Ramos (cell line): ENCODE measurements around the gene THAP7.
"Not testable (repeated sequence)": the region's sequence is repeated elsewhere in the genome, so short reads cannot be mapped to it uniquely, and the experiment has no call there.

ENCODE experiments used
- in situ Hi-C: fragments of 300-500 bp; cut with MboI; formaldehyde crosslinking; loops from one replicate; pipeline ENCODE4 v1.14.3; 2022; ENCODE audit warnings: low sequenced_read_pairs; ENCODE audit not compliant: unreplicated experiment

The THAP7 gene

DNA sequence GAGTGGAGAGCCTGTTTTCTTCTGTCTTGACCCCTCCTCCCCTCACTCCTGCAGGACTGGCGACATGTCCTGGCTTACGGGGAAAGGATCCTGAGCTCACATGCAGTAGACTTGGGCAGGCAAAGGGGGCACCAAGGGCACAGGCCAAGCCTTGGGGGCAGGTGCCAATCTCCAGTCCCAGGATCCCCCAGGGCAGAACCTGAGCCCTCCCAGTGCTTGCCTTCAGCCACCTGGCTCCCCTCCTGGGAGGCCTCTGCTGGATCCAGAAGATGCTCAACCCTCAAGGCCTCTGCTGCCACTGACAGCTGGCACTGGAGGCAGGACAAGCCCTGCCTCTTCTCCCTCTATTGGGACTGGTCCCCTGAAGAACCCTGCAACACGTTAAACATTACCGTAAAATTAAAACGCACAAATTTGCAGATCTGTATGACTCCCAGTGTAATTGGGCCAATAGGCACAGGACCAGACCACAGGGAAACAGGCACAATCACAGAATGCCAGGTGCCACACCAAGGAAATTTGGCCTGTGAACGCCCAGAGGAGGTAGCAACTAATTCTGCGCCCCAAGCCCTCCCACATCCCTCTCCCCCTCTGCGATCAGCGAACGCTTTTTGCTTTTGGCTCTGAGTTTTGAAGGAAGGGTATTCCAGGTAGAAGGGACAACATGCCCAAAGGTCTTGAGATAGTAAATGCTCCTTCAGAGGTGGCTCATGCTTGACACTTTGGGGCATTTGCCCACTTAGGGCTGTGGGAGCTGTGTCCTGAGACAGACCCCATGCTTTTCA, 20.8 kb downstream of the THAP7 start:
- in situ Hi-C loops = no loop called here

GRCh38 chr22:20980523-20980922, 21.4 kb downstream of the THAP7 start:
- in situ Hi-C loops = no loop called here

GRCh38 chr22:20979940-20980453, 21.9 kb downstream of the THAP7 start:
- in situ Hi-C loops = no loop called here

GRCh38 chr22:20979243-20979809, 22.6 kb downstream of the THAP7 start:
- in situ Hi-C loops = no loop called here

DNA sequence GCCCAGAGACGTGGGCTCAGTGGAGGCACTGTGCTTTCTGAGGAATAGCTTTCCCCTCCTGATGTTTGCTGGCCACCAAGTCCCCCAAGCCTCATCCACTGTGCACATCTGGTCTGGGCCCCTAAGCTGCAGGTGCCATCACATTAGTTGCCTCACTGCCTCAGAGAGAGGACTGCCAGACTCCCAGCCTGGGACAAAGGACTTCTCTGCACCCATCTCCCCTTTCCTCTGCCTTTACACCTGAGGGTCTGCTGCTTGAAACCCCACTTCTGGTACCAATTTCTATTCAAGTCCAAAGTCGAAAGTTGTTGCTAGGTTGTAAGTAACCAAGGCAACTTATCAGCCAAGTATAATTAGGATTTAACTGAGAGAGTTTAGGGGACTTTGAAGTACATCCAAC, 23.5 kb downstream of the THAP7 start:
- in situ Hi-C loops = no loop called here

DNA sequence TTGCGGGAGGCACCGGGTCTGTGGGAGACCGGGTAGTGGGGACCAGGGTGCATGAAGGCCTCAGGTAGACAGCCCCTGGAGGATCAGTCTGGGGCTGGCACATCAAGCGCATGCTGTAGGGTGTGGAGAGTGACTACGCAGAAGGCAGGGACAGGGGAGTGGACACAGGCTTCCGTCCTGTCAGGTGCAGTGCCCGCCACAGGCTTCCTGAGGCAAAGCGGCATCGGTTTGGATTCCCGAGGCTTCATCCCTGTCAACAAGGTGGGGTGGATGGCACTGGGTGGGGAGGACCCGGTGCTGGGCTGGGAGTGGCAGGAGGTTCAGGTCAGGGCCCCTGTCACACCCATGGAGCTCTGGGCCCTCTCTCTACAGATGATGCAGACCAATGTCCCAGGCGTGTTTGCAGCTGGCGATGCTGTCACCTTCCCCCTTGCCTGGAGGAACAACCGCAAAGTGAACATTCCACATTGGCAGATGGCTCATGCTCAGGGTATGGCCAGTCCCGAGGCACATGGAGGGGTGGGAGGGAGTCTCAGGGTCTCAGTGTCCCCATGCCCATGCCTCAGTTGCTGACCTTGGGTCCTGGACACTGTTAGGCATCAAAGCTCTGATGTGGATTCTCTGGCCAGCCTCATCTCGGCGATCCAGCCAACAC, 24.3 kb downstream of the THAP7 start:
- in situ Hi-C loops = no loop called here

- in situ Hi-C loops = no loop called here
Observed at GRCh38 chr22:20977019-20977418, 24.9 kb downstream of the THAP7 start.

- in situ Hi-C loops = no loop called here
Observed at GRCh38 chr22:20976291-20976877, 25.5 kb downstream of the THAP7 start.

DNA sequence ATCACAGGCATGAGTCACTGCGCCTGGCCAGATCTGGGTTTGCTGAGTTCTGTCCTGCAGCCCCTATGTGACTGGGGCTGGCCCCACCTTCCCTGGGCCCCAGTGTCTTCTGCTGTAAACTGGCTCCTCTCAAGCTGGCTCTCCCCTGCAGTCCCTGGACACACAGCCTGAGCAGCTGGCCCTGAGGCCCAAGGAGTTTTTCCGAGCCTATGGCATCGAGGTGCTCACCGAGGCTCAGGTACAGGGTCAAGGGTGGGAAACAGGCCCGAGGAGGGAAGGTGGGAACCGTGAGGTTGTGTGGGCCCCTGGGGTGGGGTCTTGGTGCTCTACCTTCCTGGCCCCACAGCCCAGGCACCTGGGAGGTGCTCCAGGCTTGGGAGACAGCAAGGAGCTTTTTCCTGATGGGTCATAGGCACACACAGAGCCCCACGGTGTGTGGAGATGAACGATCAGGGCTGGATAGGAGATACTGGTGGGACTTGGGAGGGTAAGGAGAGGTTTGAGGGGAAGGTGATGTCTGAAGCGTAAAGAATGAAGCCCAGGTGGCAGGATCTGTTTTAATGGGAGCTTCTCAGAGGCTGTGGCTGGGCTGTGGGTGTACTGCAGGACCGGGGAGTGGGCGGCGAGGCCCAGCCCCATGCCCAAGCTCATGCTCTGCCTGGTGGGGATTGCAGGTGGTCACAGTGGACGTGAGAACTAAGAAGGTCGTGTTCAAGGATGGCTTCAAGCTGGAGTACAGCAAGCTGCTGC, 26.2 kb downstream of the THAP7 start:
- in situ Hi-C loops = no loop called here

GRCh38 chr22:20974336-20974955, 27.5 kb downstream of the THAP7 start:
- in situ Hi-C loops = no loop called here

DNA sequence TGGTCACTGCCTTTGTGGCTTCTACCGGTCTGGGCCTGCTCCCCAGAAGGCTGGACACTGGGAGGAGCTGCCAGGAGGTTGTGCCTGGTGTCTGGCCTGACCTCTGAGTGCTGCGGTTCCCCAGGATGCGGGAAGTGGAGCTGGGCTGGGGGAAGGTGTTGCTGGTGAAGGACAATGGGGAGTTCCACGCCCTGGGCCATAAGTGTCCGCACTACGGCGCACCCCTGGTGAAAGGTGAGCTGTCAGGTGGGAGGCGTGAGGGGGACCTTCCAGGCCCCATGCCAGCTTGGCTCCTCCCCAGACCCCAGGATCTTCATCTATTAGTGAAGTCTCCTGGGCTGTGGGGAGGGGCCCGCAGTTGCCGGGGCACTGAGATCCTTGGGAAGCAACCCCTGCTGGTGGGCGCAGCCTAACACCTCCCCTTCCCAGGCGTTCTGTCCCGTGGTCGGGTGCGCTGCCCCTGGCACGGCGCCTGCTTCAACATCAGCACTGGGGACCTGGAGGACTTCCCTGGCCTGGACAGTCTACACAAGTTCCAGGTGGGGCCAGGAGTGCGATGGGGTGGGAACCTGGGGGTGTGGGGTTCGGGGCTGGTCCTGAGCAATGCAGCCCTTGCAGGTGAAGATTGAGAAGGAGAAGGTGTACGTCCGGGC, 28.2 kb downstream of the THAP7 start:
- in situ Hi-C loops = no loop called here

GRCh38 chr22:20972933-20973577, 28.9 kb downstream of the THAP7 start:
- in situ Hi-C loops = no loop called here

- in situ Hi-C loops = not testable (repeated sequence)
Observed at GRCh38 chr22:20972014-20972694, 29.8 kb downstream of the THAP7 start.

DNA sequence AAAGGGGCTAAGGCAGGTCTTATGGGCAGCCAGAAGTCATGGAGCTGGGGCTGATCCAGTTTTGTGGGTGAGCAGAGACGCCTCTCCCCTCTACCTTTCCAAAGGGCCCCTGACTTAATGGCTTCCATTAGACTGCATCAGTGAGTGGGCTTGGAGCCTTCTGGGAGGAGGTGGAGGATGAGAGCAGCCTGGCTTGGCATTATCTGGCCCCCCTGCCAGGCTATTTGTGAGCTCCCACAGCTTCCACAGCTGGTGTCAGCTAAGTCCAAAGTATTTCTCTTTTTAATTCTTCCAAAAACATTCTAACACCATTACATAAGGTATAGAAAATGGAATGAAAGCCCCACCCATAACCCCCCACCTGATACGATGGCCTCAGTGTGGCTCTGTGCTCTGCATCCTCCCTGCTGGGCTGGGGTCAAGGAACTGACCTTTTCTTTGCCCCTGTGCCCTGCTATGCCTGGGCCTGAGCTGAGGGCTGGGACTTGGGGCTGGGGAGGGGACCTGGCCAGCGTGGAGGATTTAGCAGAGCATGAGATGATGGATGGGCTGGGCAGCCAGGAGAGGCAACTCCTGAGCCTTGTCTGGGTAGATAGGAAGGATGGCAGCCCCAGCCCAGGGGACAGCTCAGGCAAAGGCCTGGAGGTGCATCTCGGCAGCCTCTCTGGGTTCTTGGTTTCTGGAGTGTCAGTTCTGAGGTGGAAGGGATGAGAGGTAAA, 30.8 kb downstream of the THAP7 start:
- in situ Hi-C loops = no loop called here

DNA sequence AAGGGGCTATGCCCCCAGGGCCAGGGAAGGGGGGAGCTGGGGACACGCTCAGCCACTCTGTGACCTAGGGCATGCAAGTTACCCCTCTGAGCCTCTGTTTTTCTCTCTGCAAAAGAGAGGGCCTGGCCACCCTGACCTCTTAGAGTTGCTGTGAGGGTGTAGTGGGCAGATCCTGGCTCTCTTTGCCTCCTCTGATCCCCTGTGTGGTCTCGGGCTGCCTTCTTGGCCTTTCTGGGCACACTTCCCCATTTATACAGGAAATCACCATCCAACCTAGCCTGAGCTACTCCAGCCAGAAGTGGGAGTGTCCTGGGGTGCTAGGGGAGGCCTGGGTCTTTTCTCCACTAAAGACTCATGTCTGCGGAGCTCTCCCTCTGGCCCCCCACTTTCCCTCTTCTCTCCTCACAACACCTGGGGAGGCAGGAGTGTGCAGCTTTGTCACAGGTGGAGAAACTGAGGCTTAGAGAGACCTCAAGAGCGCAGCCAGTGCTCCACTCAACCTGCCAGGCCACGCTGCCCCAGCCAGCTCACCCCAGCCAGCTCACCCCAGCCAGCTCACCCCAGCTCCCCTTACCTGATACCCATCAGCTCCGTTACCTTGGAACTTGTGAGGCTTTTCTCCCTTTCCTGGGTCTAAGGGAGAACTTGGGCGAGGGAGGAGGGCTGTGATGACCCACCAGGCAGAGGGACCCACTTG, 33.5 kb downstream of the THAP7 start:
- in situ Hi-C loops = no loop called here

- in situ Hi-C loops = no loop called here
Observed at GRCh38 chr22:20967697-20968211, 34.2 kb downstream of the THAP7 start.
